Hepatocyte (in vitro differentiated cells): ENCODE results near the gene PTPN4.

Experiments used
- CTCF ChIP-seq: fragments of 200-600 bp; sonication (generic); IDR thresholded peaks from 2 replicates; pipeline ENCODE4 v1.5.1; 2016; ENCODE audit warnings: antibody characterized with exemption, mild to moderate bottlenecking; ENCODE audit not compliant: poor library complexity
- EZH2 ChIP-seq: fragments of 200-600 bp; sonication (generic); IDR thresholded peaks from 2 replicates; pipeline ENCODE4 v1.6.1; 2016; ENCODE audit warnings: antibody characterized with exemption, mild to moderate bottlenecking, borderline replicate concordance

- TF ChIP-seq CTCF (no peak), EZH2 (no peak)
Observed at GRCh38 chr2:120012363-120012762, 252.6 kb downstream of the PTPN4 start.
